SU-DHL-6 (cell line): Measurements from ENCODE around the gene PSTPIP1.

ENCODE experiments used
- H2AFZ ChIP-seq: fragments of 200-600 bp; sonication (generic); 2 replicates; pipeline ENCODE4 v1.6.1; 2014; ENCODE audit warnings: low read depth, mild to moderate bottlenecking, moderate library complexity, mixed read lengths, antibody characterized with exemption, low read length; ENCODE audit not compliant: severe bottlenecking
- H3F3A ChIP-seq: fragments of 200-600 bp; shearing (Covaris generic); 2 replicates; pipeline ENCODE4 v1.6.0; 2016; ENCODE audit warnings: antibody characterized with exemption, mild to moderate bottlenecking; ENCODE audit not compliant: insufficient read depth
- H3K27ac ChIP-seq: fragments of 200-600 bp; sonication (generic); 2 replicates; pipeline ENCODE4 v1.5.1; 2016; ENCODE audit warnings: low read depth, mild to moderate bottlenecking, low read length, moderate library complexity, mixed read lengths
- H3K27me3 ChIP-seq: fragments of 200-600 bp; sonication (generic), shearing (Covaris generic); 2 replicates; pipeline ENCODE4 v1.6.0; 2014; ENCODE audit warnings: mild to moderate bottlenecking, low read length
- H3K36me3 ChIP-seq: fragments of 200-600 bp; sonication (generic); 2 replicates; pipeline ENCODE4 v1.6.1; 2014; ENCODE audit warnings: mild to moderate bottlenecking, low read length, mixed read lengths
- H3K4me2 ChIP-seq: fragments of 300-600, 200-600 bp; shearing (Covaris generic), sonication (generic); 2 replicates; pipeline ENCODE4 v1.6.0; 2014; ENCODE audit warnings: low read length, low read depth, mild to moderate bottlenecking; ENCODE audit not compliant: poor library complexity, severe bottlenecking
- H3K4me3 ChIP-seq: fragments of 200-600 bp; sonication (generic); 2 replicates; pipeline ENCODE4 v1.5.1; 2014; ENCODE audit warnings: antibody characterized with exemption, low read length, mild to moderate bottlenecking, mixed read lengths; ENCODE audit not compliant: insufficient read depth, poor library complexity, severe bottlenecking
- H3K79me2 ChIP-seq: fragments of 200-600 bp; sonication (generic); 2 replicates; pipeline ENCODE4 v1.6.1; 2014; ENCODE audit warnings: mild to moderate bottlenecking, low read length, moderate library complexity; ENCODE audit not compliant: insufficient read depth
- H3K9ac ChIP-seq: fragments of 200-600 bp; sonication (generic); 2 replicates; pipeline ENCODE4 v1.7.0; 2014; ENCODE audit warnings: mild to moderate bottlenecking, low read length
- H3K9me2 ChIP-seq: fragments of 200-600 bp; sonication (generic); replicated peaks from 2 replicates; pipeline ENCODE4 v1.6.1; 2014; ENCODE audit warnings: low read length; ENCODE audit not compliant: insufficient read depth
- H3K9me3 ChIP-seq: fragments of 200-600 bp; sonication (generic); 2 replicates; pipeline ENCODE4 v1.6.1; 2014; ENCODE audit warnings: low read length, mixed read lengths; ENCODE audit not compliant: insufficient read depth
- H4K20me1 ChIP-seq: fragments of 200-600 bp; sonication (generic); 2 replicates; pipeline ENCODE4 v1.6.1; 2014; ENCODE audit warnings: low read depth, mild to moderate bottlenecking, antibody characterized with exemption, low read length, moderate library complexity, mixed read lengths
- EZH2phosphoT487 ChIP-seq: fragments of 200-600 bp; sonication (generic), shearing (Covaris generic); conservative IDR thresholded peaks from 2 replicates; pipeline ENCODE4 v1.6.1; 2018; ENCODE audit warnings: mild to moderate bottlenecking, antibody characterized with exemption, low read length, moderate library complexity, mixed read lengths
- TF ChIP-seq, protein P1 (sequence below): fragments of 200-600 bp; sonication (generic); IDR thresholded peaks from one replicate; pipeline ENCODE4 v1.5.1; 2017; ENCODE audit warnings: antibody characterized with exemption, mild to moderate bottlenecking, low read length, moderate library complexity; ENCODE audit not compliant: insufficient read depth, poor library complexity, severe bottlenecking

Gene PSTPIP1

DNA sequence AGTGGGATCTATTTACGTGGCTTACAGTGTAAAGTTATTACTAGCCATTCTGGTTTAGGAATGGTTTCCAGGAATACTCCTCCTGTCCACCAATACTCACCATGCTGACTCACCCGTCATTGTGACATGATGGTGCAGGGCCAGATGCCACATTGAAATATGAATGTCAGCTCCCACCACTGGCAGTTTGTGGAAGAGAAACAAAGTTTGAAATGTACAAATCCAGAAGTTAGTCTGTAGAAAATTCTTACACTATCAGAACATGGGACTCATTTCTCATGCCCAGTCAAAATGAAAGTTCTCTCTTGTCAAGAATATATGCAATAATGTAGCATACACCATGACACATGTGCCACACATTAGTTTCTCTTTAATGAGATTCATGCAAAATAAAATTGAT is 90.4 kb downstream of the PSTPIP1 start:
- no peaks in the 10 kb centered on the region for H3K9me3 ChIP-seq
- no peak overlapping the region for H3K9ac ChIP-seq
- no peaks in the 10 kb centered on the region for H4K20me1 ChIP-seq
- H3K9me2 ChIP-seq: no peaks in the 10 kb centered on the region
- no peak overlapping the region for H3K4me3 ChIP-seq
- H3K4me2 ChIP-seq: no peak overlapping the region
- TF ChIP-seq EZH2phosphoT487: no peak
- TF ChIP-seq, protein P1, sequence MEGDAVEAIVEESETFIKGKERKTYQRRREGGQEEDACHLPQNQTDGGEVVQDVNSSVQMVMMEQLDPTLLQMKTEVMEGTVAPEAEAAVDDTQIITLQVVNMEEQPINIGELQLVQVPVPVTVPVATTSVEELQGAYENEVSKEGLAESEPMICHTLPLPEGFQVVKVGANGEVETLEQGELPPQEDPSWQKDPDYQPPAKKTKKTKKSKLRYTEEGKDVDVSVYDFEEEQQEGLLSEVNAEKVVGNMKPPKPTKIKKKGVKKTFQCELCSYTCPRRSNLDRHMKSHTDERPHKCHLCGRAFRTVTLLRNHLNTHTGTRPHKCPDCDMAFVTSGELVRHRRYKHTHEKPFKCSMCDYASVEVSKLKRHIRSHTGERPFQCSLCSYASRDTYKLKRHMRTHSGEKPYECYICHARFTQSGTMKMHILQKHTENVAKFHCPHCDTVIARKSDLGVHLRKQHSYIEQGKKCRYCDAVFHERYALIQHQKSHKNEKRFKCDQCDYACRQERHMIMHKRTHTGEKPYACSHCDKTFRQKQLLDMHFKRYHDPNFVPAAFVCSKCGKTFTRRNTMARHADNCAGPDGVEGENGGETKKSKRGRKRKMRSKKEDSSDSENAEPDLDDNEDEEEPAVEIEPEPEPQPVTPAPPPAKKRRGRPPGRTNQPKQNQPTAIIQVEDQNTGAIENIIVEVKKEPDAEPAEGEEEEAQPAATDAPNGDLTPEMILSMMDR: no peak
- no peaks in the 10 kb centered on the region for H3K27me3 ChIP-seq
- no peaks in the 10 kb centered on the region for H3F3A ChIP-seq
- H3K79me2 ChIP-seq: no peaks in the 10 kb centered on the region
- H3K27ac ChIP-seq: no peak overlapping the region
- no peaks in the 10 kb centered on the region for H3K36me3 ChIP-seq
- no peak overlapping the region for H2AFZ ChIP-seq
